NB4 (cell line): ENCODE results near the gene MAD1L1.

Experiments
- DNase-seq: peaks from one replicate; pipeline ENCODE4 v3.0.0; 2010; ENCODE audit warnings: low read depth
- H3K4me3 ChIP-seq: one replicate; pipeline ENCODE4 v1.5.1; 2011; ENCODE audit warnings: mild to moderate bottlenecking, low read depth, low read length, moderate library complexity
- CTCF ChIP-seq: IDR thresholded peaks from one replicate; pipeline ENCODE4 v1.5.1; 2012; ENCODE audit warnings: low read depth, low read length
- MAX ChIP-seq: IDR thresholded peaks from 2 replicates; pipeline ENCODE4 v1.6.1; 2011; ENCODE audit warnings: low read depth, low read length
- MYC ChIP-seq: IDR thresholded peaks from 2 replicates; pipeline ENCODE4 v1.6.1; 2011; ENCODE audit warnings: low read depth, low read length
- POLR2A ChIP-seq: IDR thresholded peaks from 2 replicates; pipeline ENCODE4 v1.6.1; 2011; ENCODE audit warnings: mild to moderate bottlenecking; ENCODE audit not compliant: insufficient read length; ENCODE audit errors: extremely low read depth

The MAD1L1 gene

GRCh38 chr7:2109251-2109872, 123.4 kb downstream of the MAD1L1 start:
- TF ChIP-seq MAX (no peak), CTCF (no peak), MYC (no peak), POLR2A (no peak)
- no peak overlapping the region for H3K4me3 ChIP-seq
- DNase-seq: no peak

GRCh38 chr7:2108501-2109250, 124.1 kb downstream of the MAD1L1 start:
- TF ChIP-seq POLR2A: no peak
- no peak for TF ChIP-seq CTCF
- TF ChIP-seq MAX: no peak
- TF ChIP-seq MYC: no peak
- H3K4me3 ChIP-seq: no peak overlapping the region
- DNase-seq: no peak

- TF ChIP-seq CTCF (no peak), POLR2A (no peak), MAX (no peak), MYC (no peak)
- DNase-seq: no peak
Measured at GRCh38 chr7:2108071-2108455, 124.7 kb downstream of the MAD1L1 start.

GRCh38 chr7:2107386-2108070, 125.2 kb downstream of the MAD1L1 start:
- TF ChIP-seq POLR2A (no peak), MAX (no peak), CTCF (no peak), MYC (no peak)
- no peak overlapping the region for H3K4me3 ChIP-seq
- DNase-seq: no peak

More at GRCh38 chr7:2108071-2108455, 124.7 kb downstream of the MAD1L1 start:
- H3K4me3 ChIP-seq: no peak overlapping the region

- H3K4me3 ChIP-seq: no peak overlapping the region
- TF ChIP-seq POLR2A (no peak), CTCF (no peak), MAX (no peak), MYC (no peak)
- DNase-seq: no peak
Measured at GRCh38 chr7:2106924-2107323, 125.8 kb downstream of the MAD1L1 start.
